Measurements from ENCODE around the gene IL1RAPL1.

GRCh38 chrX:29042341-29042740, 455.1 kb downstream of the IL1RAPL1 start:
- TF ChIP-seq POLR2A (IDR thresholded peaks at IDR 0.05) (no peak), CTCF (IDR thresholded peaks at IDR 0.05 in 4 of 5, conservative IDR thresholded peaks at IDR 0.05 in 1 of 5) (no peak)

Data from gastrocnemius medialis (tissue), 4 donors.